NCI-H1105 (cell line): ENCODE results near the gene PPAT.
A peak's percentile ranks its signal among the peaks of the same experiment; 100 is the strongest.
"Not testable (repeated sequence)": the region's sequence is repeated elsewhere in the genome, so short reads cannot be mapped to it uniquely, and the experiment has no call there.

Experiments
- DNase-seq: peaks from one replicate; lab custom pipeline; 2025; lab: John Stamatoyannopoulos, UW

The PPAT gene

DNA sequence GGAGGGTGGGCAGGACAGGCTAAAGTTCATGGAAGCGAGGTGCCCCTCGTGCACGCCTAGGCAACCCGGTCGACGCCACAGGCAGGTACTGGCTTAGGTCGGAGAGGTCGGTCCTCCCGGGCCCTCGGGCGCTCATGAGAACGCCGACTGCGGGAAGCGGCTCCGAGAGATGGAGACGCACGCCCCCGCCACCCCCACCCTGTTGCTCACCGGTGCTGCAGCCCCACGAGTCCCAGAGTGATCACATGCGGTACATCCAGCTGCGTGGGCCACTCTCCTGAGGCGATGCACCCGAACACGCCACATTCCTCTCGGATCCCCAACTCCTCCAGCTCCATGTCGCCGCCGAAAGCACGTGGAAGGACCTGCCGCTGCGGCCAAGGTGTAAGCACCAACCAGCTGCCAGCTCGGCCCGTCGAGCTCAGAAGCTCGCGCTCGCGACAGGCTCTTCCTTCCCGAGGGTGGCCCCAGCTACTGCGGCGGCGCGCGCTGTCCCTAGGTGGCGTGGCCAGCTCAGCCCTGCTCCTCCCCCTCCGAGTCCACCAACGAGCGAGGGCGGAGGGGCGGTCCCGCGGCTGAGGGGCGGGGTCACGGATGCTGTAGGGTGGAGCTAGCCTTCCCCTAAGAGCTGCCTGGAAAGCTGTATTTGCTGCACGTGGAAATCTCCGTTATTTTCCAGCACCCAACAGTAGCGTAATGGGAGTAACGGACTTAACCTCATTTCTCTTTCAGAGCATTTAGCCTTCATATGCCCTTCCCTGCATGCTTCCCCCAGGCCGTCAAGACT lies at the start of gene PPAT:
PPAT (minus strand) TSS at position 476 of the 787 bp plus-strand sequence; CDS start at position 338, 138 bp downstream.
- DNase-seq = peak; percentile 91

DNA sequence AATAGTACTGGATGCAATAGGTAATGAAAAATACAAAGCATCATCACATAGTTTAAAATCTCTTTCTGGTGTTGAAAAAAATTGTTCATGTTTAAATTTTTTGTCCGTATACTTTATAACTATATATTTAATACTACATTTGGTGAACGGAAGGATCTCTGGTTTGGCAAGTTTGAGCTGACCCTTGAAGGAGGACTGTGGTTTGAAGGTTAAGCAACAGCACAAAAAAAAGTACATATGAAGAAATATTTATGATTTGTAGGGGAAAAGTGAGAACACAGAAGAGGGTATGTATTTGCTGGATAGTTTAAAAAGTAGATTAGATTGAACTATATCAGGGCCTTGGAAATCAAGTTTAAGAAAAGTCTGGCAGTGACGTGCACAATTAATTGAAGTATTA lies 45.3 kb upstream of the PPAT start:
- DNase-seq = no peak

DNA sequence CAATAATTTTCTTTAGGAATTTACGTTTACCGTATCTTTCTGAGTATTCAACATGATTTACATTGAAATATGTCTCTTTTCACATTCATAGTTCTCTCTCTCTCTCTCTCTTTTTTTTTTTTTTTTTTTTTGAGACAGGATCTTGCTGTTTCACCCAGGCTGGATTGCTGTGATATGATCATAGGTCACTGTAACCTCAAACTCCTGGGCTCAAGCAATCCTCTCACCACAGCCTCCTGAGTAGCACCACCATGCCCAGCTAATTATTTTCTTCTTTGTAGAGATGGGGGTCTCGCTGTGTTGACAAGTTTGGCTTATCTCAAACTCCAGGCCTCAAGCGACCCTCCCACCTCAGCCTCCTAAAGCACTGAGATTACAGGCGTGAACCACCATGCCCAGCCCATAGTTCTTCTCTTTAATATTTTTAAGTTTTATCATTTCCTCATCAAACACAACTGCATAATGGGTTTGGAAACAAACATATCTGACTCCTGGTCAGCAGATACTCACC lies 41.8 kb upstream of the PPAT start:
- DNase-seq = no peak

DNA sequence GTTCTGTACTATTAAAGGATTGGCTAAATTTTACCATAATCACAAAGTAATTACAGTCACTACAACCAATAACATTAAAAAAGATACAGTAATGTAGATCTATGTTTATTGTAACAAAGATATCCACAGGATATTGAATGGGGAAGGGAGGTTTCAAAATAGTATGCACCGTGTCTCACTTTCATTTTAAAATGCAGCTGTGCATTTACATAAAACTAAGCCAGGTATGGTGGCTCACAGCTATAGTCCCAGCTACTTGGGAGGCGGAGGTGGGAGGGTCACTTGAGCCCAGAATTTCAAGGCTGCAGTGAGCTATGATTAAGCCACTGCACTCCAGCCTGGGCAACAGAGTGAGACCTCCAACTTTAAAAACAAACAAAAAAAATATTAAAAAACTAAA lies 40.5 kb upstream of the PPAT start:
- DNase-seq = no peak

DNA sequence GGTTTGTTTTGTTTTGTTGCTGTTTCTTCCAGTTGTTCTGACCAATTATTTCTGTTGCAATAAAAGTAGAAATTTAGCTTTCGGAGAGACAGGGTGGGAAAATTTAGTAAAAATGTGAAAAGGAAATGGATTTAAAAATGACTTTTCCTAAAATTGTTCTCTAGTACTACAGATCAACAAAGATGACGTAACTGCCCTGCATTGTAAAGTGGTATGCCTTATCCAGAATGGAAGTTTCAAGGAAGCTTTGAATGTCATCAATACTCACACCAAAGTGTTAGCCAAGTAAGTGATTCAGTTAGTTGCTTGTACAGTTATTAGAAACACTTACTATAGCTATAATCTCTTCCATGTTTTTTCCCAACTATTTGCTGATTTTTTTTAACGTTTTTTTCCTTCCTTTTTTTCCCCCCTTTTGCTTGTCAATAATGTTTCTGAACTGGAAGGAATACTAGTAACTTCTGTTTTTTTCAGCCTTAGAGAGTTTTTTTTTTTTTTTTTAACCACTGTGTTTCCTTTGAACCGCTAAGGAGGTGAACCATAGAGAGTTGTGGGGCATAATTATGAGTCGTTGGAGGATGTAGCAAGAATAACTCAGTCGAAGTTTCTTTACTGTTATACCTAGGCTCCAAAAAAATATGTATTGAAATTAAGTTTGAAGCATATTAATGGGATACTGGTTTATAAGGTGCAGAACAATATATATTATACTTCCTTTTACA lies 34.2 kb upstream of the PPAT start:
- DNase-seq = no peak

DNA sequence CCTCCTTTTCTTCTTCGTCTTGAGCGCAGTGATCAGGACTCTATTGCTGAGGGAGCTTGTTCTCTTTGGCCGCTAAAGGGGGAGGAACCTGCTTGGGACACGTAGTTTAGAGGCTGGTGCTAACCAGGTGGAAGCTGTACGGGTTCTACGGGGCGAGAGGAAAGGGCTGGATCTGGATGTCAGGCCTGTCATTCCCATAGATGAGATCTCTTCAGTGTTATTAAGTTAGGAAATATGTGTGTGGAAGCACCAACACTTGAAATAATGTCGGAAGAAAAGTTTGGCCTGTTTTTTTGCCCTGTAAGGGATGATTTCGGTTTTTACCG lies 32.6 kb upstream of the PPAT start:
- no peak for DNase-seq

DNA sequence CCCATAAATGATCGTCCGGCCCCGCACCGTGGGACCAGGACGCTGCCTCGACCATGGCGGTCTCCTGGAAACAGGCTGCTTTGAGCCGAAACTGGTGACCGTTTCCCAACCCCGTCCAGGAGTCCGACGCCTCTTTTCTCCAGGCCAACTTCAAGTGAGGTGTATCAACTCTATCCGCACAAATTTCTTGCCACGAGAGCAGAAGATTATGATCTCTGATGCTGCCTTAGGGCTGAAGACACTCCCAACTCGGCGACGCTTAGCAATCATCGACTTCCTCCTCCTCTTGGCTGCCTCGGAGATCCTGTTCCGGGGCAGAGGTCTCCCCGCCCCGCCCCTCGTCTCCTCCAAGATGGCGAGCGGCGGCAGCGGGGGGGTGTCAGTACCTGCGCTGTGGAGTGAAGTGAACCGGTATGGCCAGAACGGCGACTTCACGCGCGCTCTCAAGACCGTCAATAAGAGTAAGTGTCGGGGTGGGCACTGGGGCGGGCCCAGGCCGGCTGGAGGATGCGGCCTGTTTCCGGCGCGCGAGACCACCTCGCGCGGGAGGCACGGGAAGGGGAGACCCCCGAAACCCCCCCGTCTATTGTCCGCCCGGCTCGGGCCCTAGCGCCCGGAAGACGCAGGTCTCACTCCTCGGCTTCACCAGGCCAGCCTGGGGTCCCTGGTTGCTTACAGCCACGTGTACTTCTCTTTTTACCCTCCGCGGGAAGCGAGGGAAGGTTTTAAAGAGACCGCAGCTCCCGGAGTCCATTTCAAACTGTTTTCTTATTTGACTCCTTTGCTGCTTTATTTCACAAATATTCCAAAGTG lies 32.1 kb upstream of the PPAT start, which contains the start of gene SRP72:
SRP72 (plus strand) TSS at position 334 of the 813 bp plus-strand sequence; CDS start at position 353, 19 bp downstream.
- peak; percentile 70 for DNase-seq

DNA sequence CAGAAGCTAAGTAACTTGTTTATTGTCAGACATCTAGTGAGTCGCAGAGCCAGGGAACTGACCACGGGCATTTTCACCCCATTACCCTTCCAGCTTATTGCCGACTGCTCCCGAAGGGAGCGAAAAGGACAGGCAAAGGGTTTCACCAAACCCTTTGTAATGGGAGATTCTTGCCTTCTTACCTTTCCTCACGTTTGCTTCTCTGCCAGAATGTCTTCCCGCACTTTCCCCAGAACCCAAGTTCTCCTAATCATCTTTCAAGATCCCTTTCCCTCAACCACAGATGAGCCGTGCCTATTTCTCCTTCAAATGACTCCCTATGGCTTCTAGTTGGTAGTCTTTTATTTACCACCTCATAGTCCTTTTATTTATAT lies 31.5 kb upstream of the PPAT start:
- DNase-seq = no peak

DNA sequence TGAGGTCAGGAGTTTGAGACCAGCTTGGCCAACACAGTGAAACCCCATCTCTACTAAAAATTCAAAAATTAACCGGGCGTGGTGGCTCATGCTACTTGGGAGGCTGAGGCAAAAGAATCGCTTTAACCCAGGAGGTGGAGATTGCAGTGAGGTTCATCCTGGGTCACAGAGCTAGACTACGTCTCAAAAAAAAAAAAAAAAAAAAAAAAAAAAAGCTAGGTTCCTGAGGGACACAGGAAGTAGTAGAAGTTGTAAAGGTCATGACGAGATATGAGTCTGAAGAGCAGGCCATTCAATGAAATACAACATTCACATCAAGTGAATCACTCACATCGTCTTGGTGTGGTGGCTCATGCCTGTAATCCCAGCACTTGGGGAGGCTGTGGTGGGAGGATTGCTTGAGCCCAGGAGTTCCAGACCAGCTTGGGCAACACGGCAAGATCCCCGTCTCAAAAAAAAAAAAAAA lies 30.9 kb upstream of the PPAT start:
- DNase-seq = not testable (repeated sequence)

DNA sequence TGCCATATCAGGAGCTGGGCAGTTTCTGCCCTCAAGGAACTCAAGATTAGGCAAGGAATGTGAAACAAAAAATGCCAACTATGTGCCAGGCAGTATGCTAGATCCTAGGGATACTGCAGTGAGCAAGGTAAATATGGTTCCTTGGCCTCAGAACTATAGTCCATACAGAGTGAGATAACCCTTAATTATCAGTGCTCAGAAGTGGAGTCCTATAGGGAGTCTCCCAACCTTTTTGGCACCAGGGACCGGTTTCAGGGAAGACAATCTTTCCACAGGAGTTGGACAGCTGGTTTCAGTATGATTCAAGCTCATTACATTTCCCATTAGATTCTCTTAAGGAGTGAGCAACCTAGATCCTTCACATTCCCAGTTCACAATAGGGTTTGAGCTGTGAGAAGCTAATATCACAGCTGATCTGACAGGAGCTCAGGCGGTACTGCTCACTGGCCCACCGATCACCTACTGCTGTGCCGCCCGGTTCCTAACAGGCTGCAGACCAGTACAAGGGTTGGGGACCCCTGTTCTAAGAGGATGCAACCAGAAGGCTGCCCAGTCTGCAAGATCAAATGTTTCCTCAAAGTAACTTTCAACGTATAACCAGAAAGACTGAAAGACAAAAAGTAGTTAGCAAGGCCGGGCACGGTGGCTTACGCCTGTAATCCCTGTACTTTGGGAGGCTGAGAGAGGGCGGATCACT lies 30.3 kb upstream of the PPAT start:
- DNase-seq = no peak

DNA sequence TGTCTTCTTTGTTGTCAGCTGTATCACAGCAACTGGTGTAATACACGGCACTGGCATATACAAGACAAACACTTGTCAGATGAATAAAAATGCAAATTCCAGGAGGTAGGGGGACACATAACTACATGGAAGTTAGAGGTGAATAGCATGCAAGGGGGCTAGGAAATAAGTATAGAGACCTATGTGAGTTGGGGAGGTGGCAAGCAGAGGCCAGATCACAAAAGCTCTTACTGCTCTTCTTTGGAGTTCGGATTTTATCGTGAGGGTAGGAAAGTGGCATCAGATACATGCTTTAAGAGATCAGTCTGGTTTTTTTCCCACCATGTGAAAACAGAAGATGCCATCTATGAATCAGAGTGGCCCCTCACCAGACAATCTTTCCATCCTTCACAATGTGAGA lies 29.2 kb upstream of the PPAT start:
- DNase-seq = no peak

DNA sequence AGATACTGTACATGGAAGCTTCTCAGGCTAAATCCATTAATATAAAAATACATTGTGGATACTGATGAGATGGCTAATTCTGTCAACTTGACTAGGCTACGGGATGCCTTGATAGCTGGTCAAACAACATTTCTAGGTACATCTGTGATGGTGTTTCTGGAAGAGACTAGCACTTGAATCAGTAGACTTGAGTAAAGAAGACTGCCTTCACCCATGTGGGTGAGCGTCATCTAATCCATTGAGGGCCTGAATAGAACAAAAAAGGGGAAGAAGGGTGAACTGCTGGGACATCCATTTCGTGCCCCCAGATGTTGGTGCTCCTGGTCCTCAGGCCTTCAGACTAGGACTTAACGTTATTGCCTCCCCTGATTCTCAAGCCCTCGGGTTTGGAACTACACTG lies 28.3 kb upstream of the PPAT start:
- DNase-seq = no peak

DNA sequence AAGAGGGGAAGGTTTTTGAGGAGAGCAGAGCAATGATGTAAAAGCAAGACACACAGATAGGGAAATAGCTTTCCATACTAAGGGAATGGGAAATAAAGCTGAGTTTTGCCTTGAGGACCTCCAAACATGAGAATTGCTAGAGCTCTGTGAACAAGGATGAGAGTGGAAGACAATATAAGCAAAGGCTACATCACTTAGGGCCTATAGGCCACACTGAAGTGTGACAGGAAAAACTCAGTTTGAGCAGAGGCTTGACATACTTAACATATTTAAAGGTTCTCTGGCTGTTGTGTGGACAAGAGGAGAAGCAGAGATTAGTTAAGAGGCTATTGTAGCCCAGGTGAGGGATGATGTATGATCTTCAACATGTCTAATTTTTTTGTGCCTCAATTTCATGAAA lies 26.7 kb upstream of the PPAT start:
- DNase-seq = no peak

DNA sequence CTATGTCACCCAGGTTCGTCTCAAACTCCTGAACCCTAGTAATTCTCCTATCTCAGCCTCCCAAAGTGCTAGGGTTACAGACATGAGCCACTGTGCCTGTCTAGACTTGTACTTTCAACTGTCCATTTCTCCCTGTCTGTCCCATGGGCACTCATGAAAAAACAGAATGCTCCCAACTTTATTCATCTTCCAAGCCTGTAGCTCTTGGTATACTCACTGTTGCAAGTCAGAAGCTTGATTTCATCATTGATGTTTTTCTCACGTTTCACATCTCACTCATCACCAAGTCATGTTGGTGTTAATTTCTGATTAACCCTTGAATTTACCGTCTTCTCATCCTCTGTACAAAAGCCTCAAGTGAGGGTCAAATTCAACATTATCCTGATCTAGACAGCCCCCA lies 24.7 kb upstream of the PPAT start:
- no peak for DNase-seq

DNA sequence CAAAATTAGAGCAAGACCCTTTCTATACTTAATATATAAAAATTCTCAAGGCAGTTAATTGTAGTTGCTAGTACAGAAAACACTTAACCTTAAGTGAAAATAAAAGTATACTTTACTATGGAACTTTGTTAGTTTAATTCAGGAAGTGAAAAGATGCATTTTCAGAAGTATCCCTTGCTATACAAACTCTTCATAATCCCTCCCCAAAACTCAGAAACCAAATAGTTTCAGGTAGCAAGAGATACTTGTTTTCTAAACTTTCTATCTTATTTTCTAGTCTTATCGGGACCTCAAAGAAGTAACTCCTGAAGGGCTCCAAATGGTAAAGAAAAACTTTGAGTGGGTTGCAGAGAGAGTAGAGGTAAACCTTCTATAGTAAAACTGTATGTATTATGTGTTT lies 14.9 kb upstream of the PPAT start:
- DNase-seq = no peak

DNA sequence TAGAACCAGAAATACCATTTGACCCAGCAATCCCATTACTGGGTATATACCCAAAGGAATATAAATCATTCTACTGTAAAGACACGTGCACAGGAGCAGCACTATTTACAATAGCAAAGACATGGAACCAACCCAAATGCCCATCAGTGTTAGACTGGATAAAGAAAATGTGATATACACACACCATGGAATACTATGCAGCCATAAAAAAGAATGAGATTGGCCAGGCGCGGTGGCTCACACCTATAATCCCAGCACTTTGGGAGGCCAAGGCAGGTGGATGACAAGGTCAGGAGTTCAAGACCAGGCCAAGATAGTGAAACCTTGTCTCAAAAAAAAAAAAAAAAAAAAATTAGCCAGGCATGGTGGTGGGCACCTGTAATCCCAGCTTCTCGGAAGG lies 14.1 kb upstream of the PPAT start:
- DNase-seq = not testable (repeated sequence)

DNA sequence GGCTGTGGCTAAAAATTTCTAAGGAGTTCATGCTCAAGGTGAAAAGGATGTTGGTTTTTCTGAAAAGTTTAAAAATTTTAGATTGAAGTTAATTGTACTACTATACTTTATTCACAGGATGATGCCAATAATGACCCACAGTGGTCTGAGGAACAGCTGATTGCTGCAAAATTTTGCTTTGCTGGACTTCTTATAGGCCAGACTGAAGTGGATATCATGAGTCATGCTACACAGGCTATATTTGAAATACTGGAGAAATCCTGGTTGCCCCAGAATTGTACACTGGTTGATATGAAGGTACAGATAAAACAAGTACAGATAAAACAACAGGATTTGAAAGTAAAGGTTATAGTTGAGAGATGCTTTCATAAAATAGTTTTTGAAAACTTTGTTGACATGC lies 12.9 kb upstream of the PPAT start:
- DNase-seq = no peak

DNA sequence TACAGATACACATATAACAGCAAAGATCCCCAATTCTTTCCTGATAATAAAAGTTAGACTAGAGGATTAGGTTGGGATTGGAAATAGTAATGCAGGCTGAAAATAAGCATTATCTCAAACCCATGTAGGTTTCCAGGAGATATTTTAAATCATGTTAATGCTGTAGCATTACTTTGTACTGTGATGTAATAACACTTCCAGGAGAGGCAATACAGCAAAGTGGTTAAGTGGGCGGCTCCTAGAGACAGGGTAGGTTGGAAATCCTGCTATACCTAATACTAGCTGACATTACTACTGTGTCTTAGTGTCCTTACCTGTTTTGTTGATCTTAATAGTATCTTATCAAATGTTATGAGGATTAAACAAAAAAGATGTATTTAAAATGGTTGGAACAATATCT lies 10.3 kb upstream of the PPAT start:
- no peak for DNase-seq

DNA sequence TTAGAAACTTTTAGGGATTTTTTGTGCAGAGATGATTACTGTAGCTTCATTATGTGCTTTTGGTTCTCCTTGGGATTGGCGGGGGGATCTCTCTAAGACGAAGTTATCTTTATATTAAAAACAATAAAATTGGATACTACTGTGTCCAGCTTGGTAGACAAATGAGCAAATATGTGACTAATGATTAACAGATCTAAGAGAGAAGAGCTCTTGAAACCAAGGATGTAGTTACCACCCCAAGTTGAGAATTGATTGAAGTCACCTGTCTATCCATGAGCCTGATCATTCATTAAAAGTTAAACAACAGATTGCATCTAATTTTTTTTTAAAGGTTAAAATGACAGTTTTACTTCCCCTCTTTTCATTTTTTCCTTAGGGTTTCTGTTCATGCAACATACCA lies 9.3 kb upstream of the PPAT start:
- no peak for DNase-seq

DNA sequence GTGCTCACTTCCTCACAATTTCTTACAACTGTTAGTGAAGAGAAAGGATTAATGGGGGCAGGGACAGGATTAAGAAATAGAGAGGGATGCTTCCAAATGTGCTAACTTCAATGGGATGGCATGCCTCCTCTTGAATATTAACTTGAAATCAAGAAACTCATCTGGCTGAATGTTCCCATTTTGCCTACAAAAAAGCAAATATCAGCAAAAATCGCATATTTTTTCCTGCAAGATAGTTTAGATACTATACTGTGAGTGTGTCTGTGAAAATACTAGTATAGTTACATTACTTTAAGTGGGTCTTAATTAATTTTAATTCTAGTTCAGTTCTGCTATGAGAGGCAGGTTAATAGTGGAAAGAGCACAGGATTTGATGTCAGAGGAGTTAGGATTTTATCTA lies 5.6 kb upstream of the PPAT start:
- no peak for DNase-seq

DNA sequence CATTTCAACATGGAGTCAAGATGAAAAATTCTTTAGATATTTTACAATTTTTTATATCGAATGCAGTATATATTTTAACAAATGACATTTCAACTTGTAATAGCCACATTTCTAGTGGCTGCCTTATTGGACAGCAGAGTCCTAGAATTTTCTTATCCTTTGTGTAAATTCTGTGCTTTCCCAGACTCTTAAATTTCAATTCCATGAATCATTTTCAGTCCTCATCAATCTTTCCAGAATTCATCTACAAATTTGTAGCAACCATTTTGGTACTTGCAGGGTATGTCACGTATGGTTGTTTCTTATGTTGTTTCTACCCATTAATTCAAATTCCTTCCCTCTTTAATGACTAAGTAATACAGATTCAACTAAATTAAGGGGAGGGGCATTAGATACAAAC lies 3.4 kb upstream of the PPAT start:
- DNase-seq = no peak

DNA sequence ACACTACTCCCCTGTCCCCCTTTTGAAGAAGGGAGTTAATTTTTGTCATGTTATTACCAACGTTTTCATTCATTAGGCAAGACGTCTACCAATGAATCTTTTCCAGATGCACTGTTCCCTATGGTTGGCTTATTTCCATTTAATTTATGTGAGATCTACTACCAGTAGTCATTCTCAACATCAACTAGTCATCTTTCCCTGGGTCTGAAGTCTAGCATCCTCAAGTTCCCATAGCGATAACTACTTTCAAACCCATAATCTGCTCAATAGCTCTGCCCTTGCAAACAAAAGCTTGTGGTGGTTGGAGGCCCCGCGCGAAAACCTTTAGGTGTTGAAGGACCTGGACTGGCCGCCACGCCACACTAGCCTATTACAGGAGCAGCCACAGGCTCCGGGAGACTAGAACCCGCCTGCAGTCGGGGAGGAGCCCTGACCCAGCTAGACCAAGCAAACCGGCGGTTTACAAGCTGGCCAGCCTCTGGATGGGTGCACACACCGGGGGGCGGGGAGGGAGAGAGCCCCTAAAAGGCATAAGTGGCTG lies 746 bp downstream of the PPAT start:
- peak; percentile 42 for DNase-seq
